Measurements from ENCODE around the gene PROB1. TPM values are rescaled to one million over a fixed set of nuclear protein-coding genes. Genes with fewer than 3 reads are reported as not detected.

PROB1 gene
- total and polyA plus RNA-seq, 11 donors, result 18.9 to 63.4 (median 35.8) TPM

GRCh38 chr5:139439013-139439903 is 44.4 kb upstream of the PROB1 start, which contains the start of gene DNAJC18:
Gene DNAJC18 (minus strand): TSS chr5:139439525. CDS start chr5:139439445, 80 bp downstream.
- intact Hi-C loops (cut with DNase I), result loop anchor here in 5 of 10 donors (2.0 to 10.0 kb wide), 4 partner anchors 44 to 78 kb away; partner anchors contain the start of gene STING1 (in 3 of the 5)
- Histone ChIP-seq H3K4me3 (peak within 1 kb of the TSS; percentile 55 to 96 (median 89)), H3K36me3 (peaks cover 0 to 33% (median 15%) of the 10 kb centered on the region in 9 donors), H3K27ac (peak within 1 kb of the TSS; percentile 87 to 99 (median 96)), H3K4me1 (peaks cover 0 to 15% (median 13%) of the 10 kb centered on the region in 12 donors), H3K27me3 (no peaks in the 10 kb centered on the region), H3K9me3 (no peaks in the 10 kb centered on the region)
- ATAC-seq (peak; percentile 98 to 99 (median 99)), DNase-seq (peak; percentile 94 to 97 (median 96))
- 4 to 8% (median 4%) methylated on average over 23 to 49 of the region's 49 CpGs for WGBS, 4 donors
- peak in 1 of 2 donors; percentile 57 for TF ChIP-seq POLR2A (IDR thresholded peaks at IDR 0.05)
- no peak for TF ChIP-seq CTCF (IDR thresholded peaks at IDR 0.05)

- intact Hi-C loops (cut with DNase I), result loop anchor here in 5 of 10 donors (2.0 to 10.0 kb wide), 4 partner anchors 44 to 79 kb away; partner anchors contain the start of gene STING1 (in 3 of the 5)
- 25 to 35% (median 29%) methylated on average over 8 of the region's 8 CpGs for WGBS, 4 donors
- no peak for ATAC-seq
- no peak for TF ChIP-seq CTCF (IDR thresholded peaks at IDR 0.05)
- no peak for TF ChIP-seq POLR2A (IDR thresholded peaks at IDR 0.05)
- H3K4me3 ChIP-seq, result peak overlapping the region; percentile 55 to 96 (median 89)
- no peaks in the 10 kb centered on the region for H3K9me3 ChIP-seq
- H3K4me1 ChIP-seq, result peaks cover 0 to 15% (median 13%) of the 10 kb centered on the region in 12 donors
- H3K36me3 ChIP-seq, result peaks cover 0 to 39% (median 21%) of the 10 kb centered on the region in 9 donors
- H3K27ac ChIP-seq, result peak overlapping the region; percentile 87 to 99 (median 96)
- H3K27me3 ChIP-seq, result no peaks in the 10 kb centered on the region
- no peak for DNase-seq
Measured at GRCh38 chr5:139438707-139439012, 43.8 kb upstream of the PROB1 start.

GRCh38 chr5:139435676-139436075 is 40.8 kb upstream of the PROB1 start:
- Histone ChIP-seq H3K36me3 (peaks cover 0 to 69% (median 45%) of the 10 kb centered on the region in 9 donors), H3K27me3 (no peaks in the 10 kb centered on the region), H3K27ac (no peak overlapping the region), H3K4me1 (peaks cover 0 to 15% (median 13%) of the 10 kb centered on the region in 12 donors), H3K9me3 (no peaks in the 10 kb centered on the region), H3K4me3 (no peak overlapping the region)
- ATAC-seq, result no peak
- no peak for TF ChIP-seq POLR2A (IDR thresholded peaks at IDR 0.05)
- TF ChIP-seq CTCF (IDR thresholded peaks at IDR 0.05), result no peak
- intact Hi-C loops (cut with DNase I), result loop anchor here in 4 of 10 donors (5.0 to 10.0 kb wide), 3 partner anchors 49 to 82 kb away; partner anchors contain the start of gene STING1 (in 2 of the 4)
- 94 to 100% (median 98%) methylated on average over 3 of the region's 3 CpGs for WGBS, 4 donors
- no peak for DNase-seq

GRCh38 chr5:139431706-139432105 is 36.8 kb upstream of the PROB1 start:
- 84 to 90% (median 87%) methylated on average over 1 of the region's 1 CpG for WGBS, 4 donors
- peaks cover 0 to 100% (median 71%) of the 10 kb centered on the region in 9 donors for H3K36me3 ChIP-seq
- H3K27ac ChIP-seq, result no peak overlapping the region
- H3K27me3 ChIP-seq, result no peaks in the 10 kb centered on the region
- no peaks in the 10 kb centered on the region for H3K4me1 ChIP-seq
- no peak for ATAC-seq
- H3K9me3 ChIP-seq, result no peaks in the 10 kb centered on the region
- no peak for DNase-seq
- intact Hi-C loops (cut with DNase I), result loop anchor here in 2 of 10 donors (10.0 kb wide), 1 partner anchor 53 kb away; the partner anchor contains the start of gene STING1 (in 2 of the 2)
- no peak overlapping the region for H3K4me3 ChIP-seq
- TF ChIP-seq POLR2A (IDR thresholded peaks at IDR 0.05) (no peak), CTCF (IDR thresholded peaks at IDR 0.05) (no peak)
